Activated naive CD8-positive, alpha-beta T cell treated with anti-CD3 and anti-CD28 coated beads, Interleukin-2, amount 50 U/mL, for 24 hours (primary cell): Measurements from ENCODE around the gene PRRT1.

Experiments used
- ATAC-seq: fragments of 150-1000 bp; cut with Tn5 transposase; one replicate; pipeline ENCODE4 v1.10.0; 2021
- DNase-seq: peaks from one replicate; pipeline ENCODE4 v3.0.0; 2021
- H3K27ac Mint-ChIP-seq: one replicate; pipeline ENCODE4 v1.8.0; 2021; ENCODE audit warnings: mild to moderate bottlenecking, mixed read lengths
- H3K27me3 Mint-ChIP-seq: one replicate; pipeline ENCODE4 v1.8.0; 2021; ENCODE audit warnings: mixed read lengths
- H3K36me3 Mint-ChIP-seq: one replicate; pipeline ENCODE4 v1.8.0; 2021; ENCODE audit warnings: low read depth, mixed read lengths
- H3K4me1 Mint-ChIP-seq: one replicate; pipeline ENCODE4 v1.8.0; 2021; ENCODE audit warnings: mixed read lengths
- H3K4me3 Mint-ChIP-seq: one replicate; pipeline ENCODE4 v1.8.0; 2021; ENCODE audit warnings: mild to moderate bottlenecking, moderate library complexity, mixed read lengths
- H3K9me3 Mint-ChIP-seq: one replicate; pipeline ENCODE4 v1.8.0; 2021; ENCODE audit warnings: mixed read lengths

PRRT1 gene

GRCh38 chr6:32132110-32132509, 19.6 kb downstream of the PRRT1 start:
- Mint-ChIP-seq H3K36me3 (no peaks in the 10 kb centered on the region), H3K9me3 (no peaks in the 10 kb centered on the region), H3K4me3 (no peak overlapping the region)

DNA sequence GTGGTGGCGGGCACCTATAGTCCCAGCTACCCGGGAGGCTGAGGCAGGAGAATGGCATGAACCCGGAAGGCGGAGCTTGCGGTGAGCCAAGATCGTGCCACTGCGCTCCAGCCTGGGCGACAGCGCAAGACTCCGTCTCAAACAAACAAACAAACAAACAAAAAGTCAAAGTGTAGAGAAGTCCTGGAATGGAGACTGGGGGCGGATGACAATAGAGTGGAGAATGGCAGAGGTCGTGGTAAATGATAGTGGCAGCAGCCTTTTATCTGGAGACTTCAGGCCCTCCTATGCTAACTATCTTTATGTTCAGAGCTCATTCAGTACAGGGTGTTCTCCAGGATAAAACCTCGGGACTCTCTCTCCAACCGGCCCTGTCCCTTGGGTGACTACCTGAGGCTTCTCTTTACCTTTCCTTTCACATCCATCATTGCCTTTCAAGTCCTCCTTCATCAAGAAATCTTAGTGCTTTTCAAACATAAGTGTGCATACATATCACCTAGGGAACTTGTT, 20.2 kb downstream of the PRRT1 start:
- Mint-ChIP-seq H3K36me3 (no peaks in the 10 kb centered on the region), H3K4me1 (peaks cover 26% of the 10 kb centered on the region), H3K27me3 (peaks cover 2% of the 10 kb centered on the region), H3K27ac (peak overlapping the region; percentile 9), H3K9me3 (no peaks in the 10 kb centered on the region), H3K4me3 (peak overlapping the region; percentile 12)
- ATAC-seq (no peak), DNase-seq (no peak)

More at GRCh38 chr6:32132110-32132509, 19.6 kb downstream of the PRRT1 start:
- DNase-seq (no peak), ATAC-seq (no peak)
- H3K27me3 Mint-ChIP-seq = peaks cover 2% of the 10 kb centered on the region
- no peak overlapping the region for H3K27ac Mint-ChIP-seq
- H3K4me1 Mint-ChIP-seq = peaks cover 20% of the 10 kb centered on the region

- Mint-ChIP-seq H3K9me3 (no peaks in the 10 kb centered on the region), H3K4me1 (peaks cover 34% of the 10 kb centered on the region), H3K27ac (peak overlapping the region; percentile 92), H3K27me3 (peaks cover 2% of the 10 kb centered on the region), H3K36me3 (peaks cover 3% of the 10 kb centered on the region), H3K4me3 (peak overlapping the region; percentile 99)
- DNase-seq (no peak), ATAC-seq (no peak)
These were observed 22.2 kb downstream of the PRRT1 start for GRCh38 chr6:32129297-32130088.

DNA sequence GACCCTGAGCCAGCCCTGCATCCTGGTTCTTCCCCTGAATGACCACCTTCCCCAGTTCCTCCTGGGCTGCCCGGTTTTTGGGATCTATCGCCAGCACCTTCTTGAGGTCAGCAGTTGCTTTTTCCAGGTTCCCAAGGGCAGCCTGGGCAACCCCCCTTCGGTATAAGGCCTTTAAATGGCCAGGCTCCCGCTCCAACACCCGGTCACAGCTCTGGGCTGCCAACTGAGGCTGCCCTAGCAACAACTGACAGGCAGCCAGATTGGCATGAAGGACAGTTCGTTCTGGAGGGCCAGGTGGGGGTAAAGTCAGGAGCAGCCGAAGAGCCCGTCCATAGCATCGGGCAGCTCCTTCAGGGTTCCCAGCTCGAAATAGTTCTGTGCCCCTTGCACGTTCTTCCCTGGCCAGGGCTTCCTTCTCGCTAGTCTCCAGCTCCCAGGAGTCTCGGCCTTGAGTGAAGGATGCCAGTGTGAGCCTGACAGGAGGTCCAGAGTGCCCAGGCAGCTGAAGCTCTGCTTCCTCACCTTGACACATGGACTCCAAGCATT, 22.9 kb downstream of the PRRT1 start:
- peak overlapping the region; percentile 99 for H3K4me3 Mint-ChIP-seq
- ATAC-seq = no peak
- H3K27me3 Mint-ChIP-seq = peaks cover under 1% of the 10 kb centered on the region
- no peak for DNase-seq
- H3K36me3 Mint-ChIP-seq = peaks cover 6% of the 10 kb centered on the region
- H3K4me1 Mint-ChIP-seq = peaks cover 37% of the 10 kb centered on the region
- H3K27ac Mint-ChIP-seq = peak overlapping the region; percentile 96
- H3K9me3 Mint-ChIP-seq = no peaks in the 10 kb centered on the region

DNA sequence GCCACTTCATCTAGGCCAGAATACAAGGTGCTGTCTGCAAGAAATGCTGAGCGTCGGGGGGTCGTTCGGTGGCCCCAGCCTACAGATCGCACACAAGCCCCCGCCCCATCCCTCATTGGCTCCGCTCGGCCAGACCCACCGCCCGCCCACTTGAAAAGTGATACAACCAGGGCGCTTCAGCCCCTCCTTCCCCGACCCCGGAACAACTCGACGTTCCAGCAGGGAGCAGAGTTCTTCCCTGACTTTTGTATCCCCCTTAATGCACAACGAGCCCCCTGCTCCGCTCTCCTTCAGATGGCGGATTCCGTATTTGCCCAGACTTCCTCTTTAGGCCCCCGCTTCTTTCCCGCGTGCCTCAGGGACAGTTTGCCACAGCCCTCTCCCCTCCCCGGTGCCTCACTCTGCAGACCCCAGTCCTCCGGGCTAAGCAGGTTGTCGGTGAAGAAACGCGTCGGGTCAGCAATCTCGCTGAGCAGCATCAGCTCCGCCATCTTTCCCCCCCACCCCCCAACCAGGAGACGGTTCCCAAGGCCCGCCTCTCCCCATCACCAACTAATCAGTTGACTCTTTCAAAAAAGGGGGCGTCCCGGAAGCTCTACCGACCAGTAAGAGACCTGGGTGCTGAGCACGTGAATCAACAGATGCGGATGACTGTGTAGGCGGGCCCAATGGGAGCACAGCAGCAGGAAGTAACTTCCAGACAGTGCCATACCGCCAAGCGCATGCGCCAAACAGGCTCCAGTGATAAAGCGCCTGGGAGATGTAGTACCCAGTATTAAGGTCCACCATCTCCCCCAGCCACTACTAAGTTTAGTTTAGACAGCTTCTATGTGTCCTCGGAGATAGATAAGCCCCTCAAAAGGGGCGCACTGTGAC, 23.8 kb downstream of the PRRT1 start, which contains the start of gene ATF6B:
ATF6B (minus strand) TSS at position 530 of the 876 bp plus-strand sequence; CDS start at position 491, 39 bp downstream.
- Mint-ChIP-seq H3K4me3 (peak within 1 kb of the TSS; percentile 99), H3K27me3 (no peaks in the 10 kb centered on the region), H3K9me3 (no peaks in the 10 kb centered on the region), H3K27ac (peak within 1 kb of the TSS; percentile 96), H3K4me1 (peaks cover 37% of the 10 kb centered on the region), H3K36me3 (peaks cover 9% of the 10 kb centered on the region)
- peak; percentile 95 for DNase-seq
- peak; percentile 94 for ATAC-seq

- H3K9me3 Mint-ChIP-seq = no peaks in the 10 kb centered on the region
- H3K36me3 Mint-ChIP-seq = peaks cover 9% of the 10 kb centered on the region
- DNase-seq (no peak), ATAC-seq (no peak)
- H3K4me3 Mint-ChIP-seq = peak overlapping the region; percentile 99
- peaks cover 37% of the 10 kb centered on the region for H3K4me1 Mint-ChIP-seq
- H3K27me3 Mint-ChIP-seq = no peaks in the 10 kb centered on the region
- peak overlapping the region; percentile 96 for H3K27ac Mint-ChIP-seq
These were observed 24.4 kb downstream of the PRRT1 start for GRCh38 chr6:32127409-32127716.

DNA sequence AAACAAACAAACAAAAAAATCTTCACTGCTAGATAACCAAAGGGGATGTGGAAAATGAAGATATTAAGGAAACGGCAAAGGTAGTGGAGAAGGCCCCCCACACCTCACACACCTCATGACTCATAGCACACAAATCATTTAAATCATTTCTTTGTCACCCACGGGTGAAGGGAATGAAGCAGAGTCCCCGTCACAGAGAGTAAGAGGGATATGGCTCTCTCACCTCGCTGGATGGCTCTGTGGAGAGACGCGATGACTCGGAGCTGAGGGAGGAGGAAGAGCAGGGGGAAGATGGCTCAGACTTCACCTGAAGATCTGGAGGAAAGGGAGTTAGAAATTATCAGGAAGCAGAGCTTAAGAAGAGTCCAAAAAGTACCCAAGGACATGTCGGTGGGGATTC, 24.9 kb downstream of the PRRT1 start:
- ATAC-seq (no peak), DNase-seq (no peak)
- Mint-ChIP-seq H3K27ac (peak overlapping the region; percentile 96), H3K36me3 (peaks cover 12% of the 10 kb centered on the region), H3K27me3 (no peaks in the 10 kb centered on the region), H3K4me3 (peak overlapping the region; percentile 99), H3K4me1 (peaks cover 37% of the 10 kb centered on the region), H3K9me3 (no peaks in the 10 kb centered on the region)

- H3K9me3 Mint-ChIP-seq = no peaks in the 10 kb centered on the region
- no peak overlapping the region for H3K27ac Mint-ChIP-seq
- no peaks in the 10 kb centered on the region for H3K27me3 Mint-ChIP-seq
- peaks cover 24% of the 10 kb centered on the region for H3K36me3 Mint-ChIP-seq
- ATAC-seq = no peak
- no peak for DNase-seq
- H3K4me1 Mint-ChIP-seq = peaks cover 28% of the 10 kb centered on the region
- no peak overlapping the region for H3K4me3 Mint-ChIP-seq
These were observed 28.1 kb downstream of the PRRT1 start for GRCh38 chr6:32123681-32124080.

GRCh38 chr6:32120573-32121059, 31.1 kb downstream of the PRRT1 start:
- Mint-ChIP-seq H3K27ac (no peak overlapping the region), H3K4me3 (no peak overlapping the region), H3K27me3 (no peaks in the 10 kb centered on the region), H3K4me1 (peaks cover 5% of the 10 kb centered on the region), H3K36me3 (peaks cover 23% of the 10 kb centered on the region), H3K9me3 (no peaks in the 10 kb centered on the region)
- ATAC-seq = no peak
- no peak for DNase-seq

DNA sequence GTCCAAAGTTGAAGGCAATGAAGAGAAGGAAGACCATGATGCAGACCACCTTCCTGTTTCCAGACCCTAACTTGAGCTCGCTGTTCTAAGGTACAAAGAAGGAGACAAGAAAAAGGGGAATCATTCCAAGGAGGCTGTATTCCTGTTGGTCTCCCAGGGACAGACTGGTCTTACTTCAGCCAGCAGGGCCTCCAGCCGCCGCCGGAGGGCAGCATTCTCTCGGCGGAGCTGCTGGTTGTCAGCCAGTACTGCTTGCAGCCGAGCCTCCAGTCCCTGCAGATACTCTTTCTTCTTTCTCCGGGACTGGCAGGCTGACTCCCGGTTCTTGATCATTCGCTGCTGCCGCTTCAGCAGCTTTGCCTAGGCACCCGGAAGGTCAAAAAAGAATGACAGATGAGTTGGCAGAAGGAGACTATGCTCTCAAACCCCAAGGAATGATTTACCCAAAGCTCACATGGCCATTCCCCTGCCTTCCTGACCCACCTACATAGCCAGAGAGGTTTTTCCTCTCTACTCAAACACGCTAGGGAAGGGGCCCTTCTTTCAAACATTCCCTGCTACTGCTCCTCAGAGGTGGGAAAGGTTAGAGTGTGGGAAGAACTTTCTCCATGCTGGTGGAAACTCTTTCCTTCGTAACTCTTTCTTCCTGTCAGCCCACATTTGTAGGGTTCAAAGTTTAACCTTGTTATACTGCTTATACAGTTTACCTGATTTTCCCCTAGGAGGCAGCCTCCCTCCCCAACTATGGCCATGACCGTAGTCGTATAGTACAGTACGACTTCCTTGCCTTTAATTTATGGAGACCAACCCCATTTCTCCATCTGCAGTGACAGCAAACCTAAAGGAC, 32.7 kb downstream of the PRRT1 start:
- no peaks in the 10 kb centered on the region for H3K9me3 Mint-ChIP-seq
- peaks cover 5% of the 10 kb centered on the region for H3K4me1 Mint-ChIP-seq
- no peak overlapping the region for H3K4me3 Mint-ChIP-seq
- DNase-seq (peak; percentile 74), ATAC-seq (peak; percentile 80)
- no peak overlapping the region for H3K27ac Mint-ChIP-seq
- peaks cover 22% of the 10 kb centered on the region for H3K36me3 Mint-ChIP-seq
- H3K27me3 Mint-ChIP-seq = no peaks in the 10 kb centered on the region

GRCh38 chr6:32117461-32117860, 34.3 kb downstream of the PRRT1 start:
- H3K4me3 Mint-ChIP-seq = no peak overlapping the region
- H3K27ac Mint-ChIP-seq = no peak overlapping the region
- H3K36me3 Mint-ChIP-seq = peaks cover 19% of the 10 kb centered on the region
- no peaks in the 10 kb centered on the region for H3K9me3 Mint-ChIP-seq
- H3K27me3 Mint-ChIP-seq = no peaks in the 10 kb centered on the region
- DNase-seq (no peak), ATAC-seq (no peak)
- peaks cover 5% of the 10 kb centered on the region for H3K4me1 Mint-ChIP-seq

GRCh38 chr6:32116674-32117073, 35.1 kb downstream of the PRRT1 start:
- H3K36me3 Mint-ChIP-seq = peaks cover 13% of the 10 kb centered on the region
- peaks cover 5% of the 10 kb centered on the region for H3K4me1 Mint-ChIP-seq
- DNase-seq = no peak
- ATAC-seq = no peak
- no peak overlapping the region for H3K27ac Mint-ChIP-seq
- no peaks in the 10 kb centered on the region for H3K9me3 Mint-ChIP-seq
- no peaks in the 10 kb centered on the region for H3K27me3 Mint-ChIP-seq
- H3K4me3 Mint-ChIP-seq = no peak overlapping the region

- Mint-ChIP-seq H3K27me3 (no peaks in the 10 kb centered on the region), H3K27ac (no peak overlapping the region), H3K4me1 (peaks cover 5% of the 10 kb centered on the region), H3K36me3 (peaks cover 5% of the 10 kb centered on the region), H3K9me3 (no peaks in the 10 kb centered on the region), H3K4me3 (no peak overlapping the region)
- DNase-seq = no peak
- ATAC-seq = no peak
These were observed 36.1 kb downstream of the PRRT1 start for GRCh38 chr6:32115623-32116022.

DNA sequence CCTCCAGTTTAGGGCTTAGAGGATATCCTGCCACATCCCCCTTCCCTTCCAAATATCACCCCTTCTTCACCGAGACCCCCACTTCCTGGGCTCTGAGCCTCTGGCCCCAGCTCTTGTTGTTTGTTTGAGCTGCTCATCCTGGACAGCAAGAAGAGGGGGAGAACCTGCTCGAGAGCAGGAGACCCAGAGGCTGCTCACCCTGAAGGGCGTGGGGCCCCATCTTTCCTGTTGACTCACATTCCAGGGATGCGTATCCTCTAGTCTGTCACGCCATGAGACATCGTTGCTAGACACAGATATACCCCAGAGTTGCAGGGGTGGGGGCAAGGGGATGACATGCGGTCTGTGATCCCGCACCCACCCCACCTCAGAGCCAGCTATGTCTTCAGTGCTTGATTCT, 36.9 kb downstream of the PRRT1 start:
- no peak overlapping the region for H3K4me3 Mint-ChIP-seq
- DNase-seq = no peak
- peaks cover 4% of the 10 kb centered on the region for H3K36me3 Mint-ChIP-seq
- peak overlapping the region; percentile 34 for H3K27ac Mint-ChIP-seq
- peaks cover 6% of the 10 kb centered on the region for H3K4me1 Mint-ChIP-seq
- H3K9me3 Mint-ChIP-seq = no peaks in the 10 kb centered on the region
- ATAC-seq = no peak
- H3K27me3 Mint-ChIP-seq = no peaks in the 10 kb centered on the region
